ENCODE results near the gene CRLF1.
A peak's percentile ranks its signal among the peaks of the same experiment; 100 is the strongest.

Gene CRLF1

DNA sequence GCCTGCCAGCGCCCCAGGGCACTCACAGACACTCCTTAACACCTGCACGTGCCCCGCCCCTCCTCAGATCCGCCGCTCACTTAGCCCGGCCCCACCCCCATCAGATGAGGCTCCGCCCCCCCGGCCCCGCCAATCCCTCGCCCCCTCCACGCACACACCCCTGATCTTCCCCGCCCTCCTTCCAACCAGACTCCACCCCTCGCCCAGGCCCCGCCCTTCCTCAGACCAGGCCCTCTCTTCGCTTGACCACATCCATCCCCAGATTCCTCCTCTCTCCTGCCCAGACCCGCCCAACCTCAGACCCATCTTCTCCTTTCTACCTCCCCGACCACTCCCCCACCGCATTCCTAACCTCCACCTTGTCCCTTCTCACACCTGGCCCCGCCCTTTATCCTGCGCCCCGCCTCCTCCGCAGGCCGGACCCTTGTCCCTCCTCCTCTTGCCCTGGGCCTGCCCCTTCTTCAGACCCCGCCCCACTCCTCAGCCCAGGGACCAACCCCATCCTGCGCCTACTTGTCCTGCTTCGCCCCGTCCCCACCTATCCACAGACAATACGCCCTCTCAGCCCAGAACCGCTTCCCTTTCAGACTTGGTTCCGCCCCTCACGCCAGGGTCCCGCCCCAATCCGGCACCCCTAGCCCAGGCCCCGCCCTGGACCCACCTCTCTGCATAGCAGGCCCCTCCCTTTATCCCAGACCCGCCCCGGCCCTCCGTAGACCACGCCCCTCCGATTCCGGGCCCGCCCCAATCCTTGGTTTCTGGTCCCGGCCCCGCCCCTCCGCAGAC lies 29.8 kb upstream of the CRLF1 start:
- peak overlapping the region; percentile 64 to 79 for H3K27ac ChIP-seq (ENCODE audit: low read depth in 2 of 2, low read length in 2 of 2)
- H3K36me3 ChIP-seq (ENCODE audit: control insufficient read depth in 2 of 2, insufficient read depth in 2 of 2, low read length in 2 of 2), result no peaks in the 10 kb centered on the region
- H3K9ac ChIP-seq (ENCODE audit: low read depth in 1 of 2, low read length in 2 of 2), result peak overlapping the region in 1 of 2 donors; percentile 3

DNA sequence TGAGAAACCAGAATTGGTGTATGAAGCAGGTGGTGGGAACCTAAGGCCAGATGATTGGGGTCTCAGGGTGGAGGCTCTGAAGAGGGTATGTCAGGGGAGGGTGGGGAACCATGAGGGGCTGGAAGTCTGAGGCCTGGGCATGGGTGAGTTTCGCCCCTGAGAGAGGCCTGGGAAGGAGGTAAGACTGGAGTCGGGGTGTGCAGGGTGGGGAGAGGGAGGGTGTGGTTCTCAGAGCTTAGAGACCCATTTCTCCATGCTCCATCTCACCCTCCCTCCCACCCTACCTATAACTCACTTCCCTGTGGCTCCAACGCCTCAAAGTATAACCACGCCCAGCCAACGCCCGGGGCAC lies 29.2 kb upstream of the CRLF1 start:
- Histone ChIP-seq H3K9me3 (ENCODE audit: control insufficient read depth in 2 of 2, low read length in 2 of 2) (no peaks in the 10 kb centered on the region), H3K27ac (ENCODE audit: low read depth in 2 of 2, low read length in 2 of 2) (no peak overlapping the region)

More for the DNA sequence above, 29.8 kb upstream of the CRLF1 start:
- Histone ChIP-seq H3K4me1 (ENCODE audit: control insufficient read depth in 2 of 2, insufficient read depth in 2 of 2, low read length in 2 of 2) (peaks cover 19 to 21% of the 10 kb centered on the region in 2 donors), H3K9me3 (ENCODE audit: control insufficient read depth in 2 of 2, low read length in 2 of 2) (no peaks in the 10 kb centered on the region), H3K4me3 (ENCODE audit: low read length in 2 of 2) (peak overlapping the region; percentile 57 to 73), H3K27me3 (ENCODE audit: control insufficient read depth in 2 of 2, insufficient read depth in 2 of 2, low read length in 2 of 2) (no peaks in the 10 kb centered on the region)

DNA sequence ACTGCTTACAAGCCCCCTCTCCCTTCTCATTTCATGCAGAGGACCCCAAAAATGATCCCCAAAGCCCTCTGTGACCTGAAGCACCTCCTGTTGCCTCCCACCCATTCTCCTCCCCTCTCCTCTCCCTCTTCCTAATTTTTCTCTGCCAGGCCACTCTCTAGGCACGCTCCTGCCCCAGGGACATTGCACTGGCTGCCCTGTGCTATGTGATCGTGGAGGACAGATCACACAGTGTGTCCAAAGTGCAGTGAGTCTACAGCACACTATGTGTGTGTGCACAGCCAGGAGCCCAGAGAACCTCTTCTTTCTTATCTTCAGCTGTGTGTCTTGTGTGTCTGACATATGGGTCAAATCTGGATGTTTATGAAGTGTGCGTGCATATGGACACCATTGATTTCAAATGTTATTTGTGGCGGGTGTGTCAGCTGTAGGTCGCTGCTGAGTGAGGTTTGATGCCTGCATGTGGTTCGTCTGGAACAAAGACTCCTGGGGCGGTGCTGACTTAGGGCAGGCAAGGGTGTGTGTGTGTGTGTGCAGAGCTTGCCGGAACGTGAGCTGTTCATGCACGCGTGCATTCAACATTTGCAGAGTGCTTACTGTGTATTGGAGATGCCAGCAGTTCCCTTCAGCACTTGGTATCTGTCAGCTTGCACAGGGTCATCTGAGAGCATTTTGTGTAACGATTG lies 28.2 kb upstream of the CRLF1 start:
- H3K9ac ChIP-seq (ENCODE audit: low read depth in 1 of 2, low read length in 2 of 2), result no peak overlapping the region
- no peak overlapping the region for H3K27ac ChIP-seq (ENCODE audit: low read depth in 2 of 2, low read length in 2 of 2)
- no peak overlapping the region for H3K4me3 ChIP-seq (ENCODE audit: low read length in 2 of 2)
- H3K9me3 ChIP-seq (ENCODE audit: control insufficient read depth in 2 of 2, low read length in 2 of 2), result no peaks in the 10 kb centered on the region
- peaks cover 19 to 21% of the 10 kb centered on the region in 2 donors for H3K4me1 ChIP-seq (ENCODE audit: control insufficient read depth in 2 of 2, insufficient read depth in 2 of 2, low read length in 2 of 2)
- H3K27me3 ChIP-seq (ENCODE audit: control insufficient read depth in 2 of 2, insufficient read depth in 2 of 2, low read length in 2 of 2), result no peaks in the 10 kb centered on the region
- H3K36me3 ChIP-seq (ENCODE audit: control insufficient read depth in 2 of 2, insufficient read depth in 2 of 2, low read length in 2 of 2), result no peaks in the 10 kb centered on the region

More for the DNA sequence above, 29.2 kb upstream of the CRLF1 start:
- Histone ChIP-seq H3K4me1 (ENCODE audit: control insufficient read depth in 2 of 2, insufficient read depth in 2 of 2, low read length in 2 of 2) (peaks cover 19 to 21% of the 10 kb centered on the region in 2 donors), H3K9ac (ENCODE audit: low read depth in 1 of 2, low read length in 2 of 2) (no peak overlapping the region), H3K36me3 (ENCODE audit: control insufficient read depth in 2 of 2, insufficient read depth in 2 of 2, low read length in 2 of 2) (no peaks in the 10 kb centered on the region), H3K27me3 (ENCODE audit: control insufficient read depth in 2 of 2, insufficient read depth in 2 of 2, low read length in 2 of 2) (no peaks in the 10 kb centered on the region), H3K4me3 (ENCODE audit: low read length in 2 of 2) (peak overlapping the region in 1 of 2 donors; percentile 13)

DNA sequence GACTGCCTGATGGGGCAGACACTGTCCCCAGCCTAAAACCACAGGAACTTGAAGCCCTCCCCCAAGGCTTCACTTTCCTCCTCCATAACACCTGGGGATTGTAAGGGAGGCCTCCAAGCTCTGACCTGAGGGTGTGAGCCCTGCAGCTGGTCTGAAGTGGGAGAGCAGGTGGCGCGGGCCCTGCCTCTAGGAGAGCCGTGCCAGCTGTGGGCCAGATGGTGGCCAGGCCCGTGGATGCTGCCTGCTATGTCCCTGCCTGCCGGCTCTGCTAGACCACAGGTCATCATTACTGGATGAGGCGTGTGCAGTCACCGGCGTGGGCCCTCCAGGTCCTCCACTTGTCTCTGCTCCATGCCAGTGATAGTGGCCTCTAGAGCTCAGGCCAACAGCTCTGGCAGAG lies 26.7 kb upstream of the CRLF1 start:
- peaks cover 18 to 19% of the 10 kb centered on the region in 2 donors for H3K4me1 ChIP-seq (ENCODE audit: control insufficient read depth in 2 of 2, insufficient read depth in 2 of 2, low read length in 2 of 2)
- no peak overlapping the region for H3K27ac ChIP-seq (ENCODE audit: low read depth in 2 of 2, low read length in 2 of 2)
- no peak overlapping the region for H3K9ac ChIP-seq (ENCODE audit: low read depth in 1 of 2, low read length in 2 of 2)
- H3K36me3 ChIP-seq (ENCODE audit: control insufficient read depth in 2 of 2, insufficient read depth in 2 of 2, low read length in 2 of 2), result no peaks in the 10 kb centered on the region
- H3K9me3 ChIP-seq (ENCODE audit: control insufficient read depth in 2 of 2, low read length in 2 of 2), result no peaks in the 10 kb centered on the region
- H3K4me3 ChIP-seq (ENCODE audit: low read length in 2 of 2), result no peak overlapping the region
- no peaks in the 10 kb centered on the region for H3K27me3 ChIP-seq (ENCODE audit: control insufficient read depth in 2 of 2, insufficient read depth in 2 of 2, low read length in 2 of 2)

DNA sequence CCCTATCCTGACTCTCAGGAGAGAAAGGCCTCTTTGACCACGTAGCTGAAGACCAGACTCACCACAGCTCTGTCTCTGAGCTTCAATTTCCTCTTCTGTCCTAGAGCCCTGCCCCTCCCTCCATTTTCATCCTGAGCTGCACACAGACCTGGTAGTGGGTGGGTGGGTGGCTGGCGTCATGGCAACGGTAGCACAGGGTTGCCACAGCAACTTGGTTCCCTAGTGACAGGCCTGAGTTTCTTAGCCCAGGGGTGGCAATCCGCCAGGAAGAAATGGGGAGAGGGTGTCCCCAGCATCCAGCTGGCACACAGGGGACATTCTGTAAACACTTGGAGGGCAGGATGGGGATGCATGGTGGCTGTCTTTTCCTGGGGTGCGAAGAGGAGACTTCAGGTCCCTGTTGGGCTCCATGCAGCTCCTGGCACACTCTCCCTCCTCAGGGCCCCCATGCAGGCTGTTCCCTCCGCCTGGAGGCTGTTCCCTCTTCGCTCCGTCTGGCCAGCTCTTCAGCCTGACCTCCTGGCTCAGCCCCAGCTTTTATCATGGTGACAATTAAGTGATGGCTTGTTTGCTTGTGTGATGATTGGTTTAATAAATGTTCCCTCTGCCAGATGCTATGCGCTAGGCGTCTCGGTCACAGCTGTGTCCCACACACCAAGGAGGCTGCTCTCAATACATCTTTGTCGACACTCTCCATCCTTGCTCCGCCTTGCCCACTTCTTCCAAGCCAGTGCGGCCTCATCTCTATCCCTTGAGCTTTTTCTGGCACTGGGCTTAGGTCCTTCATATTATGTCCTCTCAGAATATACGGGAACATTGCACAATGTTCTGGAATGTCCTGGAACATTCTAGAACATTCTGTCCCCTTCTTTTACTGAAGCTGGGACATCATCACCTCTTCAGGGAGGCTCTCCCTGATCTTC lies 22.8 kb upstream of the CRLF1 start:
- Histone ChIP-seq H3K9me3 (ENCODE audit: control insufficient read depth in 2 of 2, low read length in 2 of 2) (no peaks in the 10 kb centered on the region), H3K27me3 (ENCODE audit: control insufficient read depth in 2 of 2, insufficient read depth in 2 of 2, low read length in 2 of 2) (no peaks in the 10 kb centered on the region), H3K4me3 (ENCODE audit: low read length in 2 of 2) (no peak overlapping the region), H3K4me1 (ENCODE audit: control insufficient read depth in 2 of 2, insufficient read depth in 2 of 2, low read length in 2 of 2) (no peaks in the 10 kb centered on the region), H3K36me3 (ENCODE audit: control insufficient read depth in 2 of 2, insufficient read depth in 2 of 2, low read length in 2 of 2) (no peaks in the 10 kb centered on the region), H3K27ac (ENCODE audit: low read depth in 2 of 2, low read length in 2 of 2) (no peak overlapping the region), H3K9ac (ENCODE audit: low read depth in 1 of 2, low read length in 2 of 2) (no peak overlapping the region)

DNA sequence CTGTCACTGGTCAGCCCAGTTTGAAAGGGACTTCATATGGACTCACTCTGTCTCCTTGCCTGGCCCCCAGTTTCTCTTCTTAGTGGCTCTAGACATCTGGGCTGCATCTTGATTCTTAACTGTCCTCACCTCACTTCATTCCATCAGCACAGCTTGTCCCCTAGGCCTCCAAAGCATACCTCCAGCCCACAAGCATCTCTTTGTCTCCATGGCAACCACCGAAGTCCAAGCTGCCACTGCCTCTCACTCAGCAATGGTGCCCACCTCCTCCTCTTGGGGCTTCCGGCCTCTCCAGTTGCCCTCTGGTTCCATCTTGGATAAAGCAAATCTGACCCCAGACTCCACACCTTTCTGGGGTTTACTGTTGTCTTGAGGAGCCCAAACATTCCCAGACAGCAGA lies 20.3 kb upstream of the CRLF1 start:
- Histone ChIP-seq H3K27ac (ENCODE audit: low read depth in 2 of 2, low read length in 2 of 2) (no peak overlapping the region), H3K4me1 (ENCODE audit: control insufficient read depth in 2 of 2, insufficient read depth in 2 of 2, low read length in 2 of 2) (no peaks in the 10 kb centered on the region), H3K27me3 (ENCODE audit: control insufficient read depth in 2 of 2, insufficient read depth in 2 of 2, low read length in 2 of 2) (no peaks in the 10 kb centered on the region), H3K4me3 (ENCODE audit: low read length in 2 of 2) (no peak overlapping the region), H3K36me3 (ENCODE audit: control insufficient read depth in 2 of 2, insufficient read depth in 2 of 2, low read length in 2 of 2) (no peaks in the 10 kb centered on the region), H3K9me3 (ENCODE audit: control insufficient read depth in 2 of 2, low read length in 2 of 2) (no peaks in the 10 kb centered on the region), H3K9ac (ENCODE audit: low read depth in 1 of 2, low read length in 2 of 2) (no peak overlapping the region)

DNA sequence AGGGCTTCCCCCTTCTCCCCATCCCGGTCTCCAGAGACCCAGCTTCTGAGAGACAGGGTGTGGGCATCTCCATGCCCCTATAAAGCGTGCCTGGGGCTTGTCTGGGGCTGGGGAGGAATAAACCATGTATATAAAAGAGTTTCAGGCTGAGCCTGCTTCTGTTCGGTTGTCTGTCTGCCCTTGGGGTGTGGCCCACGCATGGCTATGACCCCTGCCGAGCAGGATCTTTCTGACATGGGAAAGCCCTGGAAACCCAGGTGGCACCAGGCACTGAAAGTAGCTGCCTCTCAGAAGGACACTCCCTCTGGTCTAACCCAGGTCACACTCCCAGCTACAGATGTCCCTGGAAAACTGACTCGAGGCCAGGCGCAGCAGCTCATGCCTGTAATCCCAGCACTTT lies 14.3 kb upstream of the CRLF1 start:
- Histone ChIP-seq H3K9ac (ENCODE audit: low read depth in 1 of 2, low read length in 2 of 2) (no peak overlapping the region), H3K4me1 (ENCODE audit: control insufficient read depth in 2 of 2, insufficient read depth in 2 of 2, low read length in 2 of 2) (no peaks in the 10 kb centered on the region), H3K4me3 (ENCODE audit: low read length in 2 of 2) (no peak overlapping the region), H3K27me3 (ENCODE audit: control insufficient read depth in 2 of 2, insufficient read depth in 2 of 2, low read length in 2 of 2) (peaks cover 3 to 5% of the 10 kb centered on the region in 2 donors), H3K9me3 (ENCODE audit: control insufficient read depth in 2 of 2, low read length in 2 of 2) (no peaks in the 10 kb centered on the region), H3K27ac (ENCODE audit: low read depth in 2 of 2, low read length in 2 of 2) (no peak overlapping the region), H3K36me3 (ENCODE audit: control insufficient read depth in 2 of 2, insufficient read depth in 2 of 2, low read length in 2 of 2) (no peaks in the 10 kb centered on the region)

DNA sequence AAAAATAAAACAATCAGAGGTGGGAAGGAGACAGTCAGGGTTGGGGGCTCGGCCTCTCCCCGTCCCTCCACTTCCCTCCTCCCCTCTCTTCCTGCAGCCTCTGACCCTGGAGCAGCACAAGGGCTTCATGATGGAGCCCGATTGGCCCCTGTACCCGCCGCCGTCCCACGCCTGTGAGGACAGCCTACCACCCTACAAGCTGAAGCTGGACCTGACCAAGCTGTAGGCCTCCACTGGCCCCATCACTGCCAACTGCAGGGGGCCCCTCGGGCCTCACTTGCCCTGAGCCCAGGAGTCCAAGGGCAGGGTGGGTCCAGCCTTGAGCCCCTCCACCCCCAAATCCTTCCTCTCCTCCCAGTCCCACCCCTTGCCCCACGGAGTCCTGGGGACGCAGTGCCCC lies 13.7 kb upstream of the CRLF1 start:
- H3K9ac ChIP-seq (ENCODE audit: low read depth in 1 of 2, low read length in 2 of 2), result no peak overlapping the region

DNA sequence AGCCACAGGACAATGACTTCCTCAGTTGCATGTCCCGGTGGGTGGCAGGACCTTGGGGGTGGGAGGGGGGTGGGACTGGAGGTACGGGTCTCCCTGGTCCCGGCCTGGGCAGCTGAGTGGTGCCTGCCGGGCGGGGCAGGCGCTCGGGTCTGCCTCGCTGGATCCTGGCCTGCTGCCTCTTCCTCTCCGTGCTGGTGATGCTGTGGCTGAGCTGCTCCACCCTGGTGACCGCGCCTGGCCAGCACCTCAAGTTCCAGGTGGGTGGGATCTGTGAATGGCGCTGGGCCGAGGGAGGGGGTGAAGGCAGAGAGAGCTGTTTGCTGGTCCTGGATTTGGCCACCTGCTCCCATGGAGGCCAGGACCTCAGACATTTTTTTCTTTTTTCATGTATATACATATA lies 11.6 kb upstream of the CRLF1 start:
- Histone ChIP-seq H3K9ac (ENCODE audit: low read depth in 1 of 2, low read length in 2 of 2) (no peak overlapping the region), H3K4me3 (ENCODE audit: low read length in 2 of 2) (no peak overlapping the region), H3K9me3 (ENCODE audit: control insufficient read depth in 2 of 2, low read length in 2 of 2) (no peaks in the 10 kb centered on the region), H3K4me1 (ENCODE audit: control insufficient read depth in 2 of 2, insufficient read depth in 2 of 2, low read length in 2 of 2) (no peaks in the 10 kb centered on the region), H3K27me3 (ENCODE audit: control insufficient read depth in 2 of 2, insufficient read depth in 2 of 2, low read length in 2 of 2) (peaks cover 22 to 23% of the 10 kb centered on the region in 2 donors), H3K36me3 (ENCODE audit: control insufficient read depth in 2 of 2, insufficient read depth in 2 of 2, low read length in 2 of 2) (no peaks in the 10 kb centered on the region), H3K27ac (ENCODE audit: low read depth in 2 of 2, low read length in 2 of 2) (no peak overlapping the region)

More for the DNA sequence above, 13.7 kb upstream of the CRLF1 start:
- Histone ChIP-seq H3K4me3 (ENCODE audit: low read length in 2 of 2) (no peak overlapping the region), H3K27ac (ENCODE audit: low read depth in 2 of 2, low read length in 2 of 2) (no peak overlapping the region), H3K4me1 (ENCODE audit: control insufficient read depth in 2 of 2, insufficient read depth in 2 of 2, low read length in 2 of 2) (no peaks in the 10 kb centered on the region), H3K9me3 (ENCODE audit: control insufficient read depth in 2 of 2, low read length in 2 of 2) (no peaks in the 10 kb centered on the region), H3K36me3 (ENCODE audit: control insufficient read depth in 2 of 2, insufficient read depth in 2 of 2, low read length in 2 of 2) (no peaks in the 10 kb centered on the region), H3K27me3 (ENCODE audit: control insufficient read depth in 2 of 2, insufficient read depth in 2 of 2, low read length in 2 of 2) (peaks cover 7 to 9% of the 10 kb centered on the region in 2 donors)

DNA sequence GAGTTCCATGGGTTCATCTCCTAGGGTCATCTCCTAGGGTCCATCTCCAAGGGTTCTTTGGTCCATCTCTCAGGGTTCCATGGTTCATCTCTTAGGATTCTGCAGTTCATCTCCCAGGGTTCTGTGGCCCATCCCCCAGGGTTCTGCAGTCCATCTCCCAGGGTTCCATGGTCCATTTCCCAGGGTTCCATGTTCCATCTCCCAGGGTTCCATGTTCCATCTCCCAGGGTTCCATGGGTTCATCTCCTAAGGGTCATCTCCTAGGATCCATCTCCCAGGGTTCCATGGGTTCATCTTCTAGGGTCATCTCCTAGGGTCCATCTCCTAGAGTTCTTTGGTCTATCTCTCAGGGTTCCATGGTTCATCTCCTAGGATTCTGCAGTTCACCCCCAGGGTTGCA lies 11.0 kb upstream of the CRLF1 start:
- Histone ChIP-seq H3K4me3 (ENCODE audit: low read length in 2 of 2) (no peak overlapping the region), H3K9ac (ENCODE audit: low read depth in 1 of 2, low read length in 2 of 2) (no peak overlapping the region), H3K27me3 (ENCODE audit: control insufficient read depth in 2 of 2, insufficient read depth in 2 of 2, low read length in 2 of 2) (peaks cover 23 to 27% of the 10 kb centered on the region in 2 donors), H3K36me3 (ENCODE audit: control insufficient read depth in 2 of 2, insufficient read depth in 2 of 2, low read length in 2 of 2) (no peaks in the 10 kb centered on the region), H3K27ac (ENCODE audit: low read depth in 2 of 2, low read length in 2 of 2) (no peak overlapping the region), H3K9me3 (ENCODE audit: control insufficient read depth in 2 of 2, low read length in 2 of 2) (no peaks in the 10 kb centered on the region), H3K4me1 (ENCODE audit: control insufficient read depth in 2 of 2, insufficient read depth in 2 of 2, low read length in 2 of 2) (peaks cover 0 to 3% of the 10 kb centered on the region in 2 donors)
